Common myeloid progenitor, CD34-positive (primary cell): ENCODE data around the gene SH3GL1.

Source experiments
- CTCF ChIA-PET: fragments of 350-600 bp; sonication (Branson Sonifier 250); formaldehyde crosslinking; loops from one replicate; lab custom pipeline; 2021; ENCODE audit warnings: antibody characterized with exemption; lab: Charles Lee
- POLR2A ChIA-PET: fragments of 350-600 bp; sonication (Branson Sonifier 250); formaldehyde crosslinking; loops from one replicate; lab custom pipeline; 2021; ENCODE audit warnings: antibody characterized with exemption; lab: Charles Lee
- DNase-seq, 3 donors: peaks; one replicate each; pipeline versions ENCODE4 v3.0.0 to v3.0.0-alpha.2; 2013
- H3K27ac ChIP-seq, 2 experiments: 1 replicate in 1 of 2; 2 replicates in 1 of 2; pipeline ENCODE4 v1.7.0; 2013; ENCODE audit warnings: inconsistent platforms in 2 of 2, low read length in 2 of 2, mild to moderate bottlenecking in 2 of 2, low read depth in 1 of 2, moderate library complexity in 1 of 2; ENCODE audit not compliant: severe bottlenecking in 2 of 2, insufficient read depth in 1 of 2, poor library complexity in 1 of 2
- H3K27me3 ChIP-seq, 5 experiments: replicated peaks in 2 of 5; 1 replicate in 3 of 5; 2 replicates in 2 of 5; pipeline versions ENCODE4 v1.6.1 to v1.7.0; 2013; ENCODE audit warnings: low read length in 4 of 5, mild to moderate bottlenecking in 2 of 5, moderate library complexity in 2 of 5, inconsistent platforms in 1 of 5; ENCODE audit not compliant: insufficient read depth in 5 of 5, control insufficient read depth in 4 of 5
- H3K36me3 ChIP-seq, 4 experiments: 1 replicate in 2 of 4; 2 replicates in 2 of 4; pipeline versions ENCODE4 v1.6.1 to v1.7.0; 2013; ENCODE audit warnings: low read length in 3 of 4, control low read depth in 1 of 4, mild to moderate bottlenecking in 1 of 4; ENCODE audit not compliant: control insufficient read depth in 4 of 4, insufficient read depth in 4 of 4
- H3K4me1 ChIP-seq, 4 experiments: 1 replicate in 3 of 4; 2 replicates in 1 of 4; pipeline versions ENCODE4 v1.6.1 to v1.7.1; 2013; ENCODE audit warnings: low read length in 3 of 4, mild to moderate bottlenecking in 3 of 4, control low read depth in 1 of 4, inconsistent platforms in 1 of 4, moderate library complexity in 1 of 4; ENCODE audit not compliant: control insufficient read depth in 4 of 4, insufficient read depth in 4 of 4; ENCODE audit errors: control extremely low read depth in 1 of 4
- H3K4me3 ChIP-seq, 7 experiments: 1 replicate in 4 of 7; 2 replicates in 3 of 7; pipeline versions ENCODE4 v1.5.1 to v1.7.0; 2013; ENCODE audit warnings: mild to moderate bottlenecking in 7 of 7, low read length in 6 of 7, moderate library complexity in 6 of 7, inconsistent platforms in 2 of 7, low read depth in 2 of 7, control low read depth in 1 of 7; ENCODE audit not compliant: insufficient read depth in 4 of 7, control insufficient read depth in 1 of 7; ENCODE audit errors: extremely low read depth in 1 of 7
- H3K9me3 ChIP-seq, 5 experiments: 1 replicate in 4 of 5; 2 replicates in 1 of 5; pipeline versions ENCODE4 v1.6.1 to v1.7.1; 2013; ENCODE audit warnings: low read length in 4 of 5, mild to moderate bottlenecking in 2 of 5, inconsistent platforms in 1 of 5, low read depth in 1 of 5, moderate library complexity in 1 of 5; ENCODE audit not compliant: control insufficient read depth in 4 of 5, insufficient read depth in 2 of 5; ENCODE audit errors: control extremely low read depth in 1 of 5
- WGBS: methylation state at CpG from one replicate; pipeline ENCODE4 v1.1.5; 2013; ENCODE audit not compliant: insufficient coverage; 5-methylcytosine and 5-hydroxymethylcytosine counted together

Gene SH3GL1

GRCh38 chr19:4360081-4360569 is 40.2 kb downstream of the SH3GL1 start:
- no peaks in the 10 kb centered on the region for H3K9me3 ChIP-seq
- H3K4me1 ChIP-seq, result peaks cover 0 to 2% (median 0%) of the 10 kb centered on the region in 4 experiments
- POLR2A ChIA-PET, result no interaction called here
- H3K4me3 ChIP-seq, result no peak overlapping the region
- CTCF ChIA-PET, result interaction anchor here (1.3 to 2.3 kb wide), 2 partner anchors 10 to 93 kb away, joined by 4 to 7 read pairs; no protein-coding TSS in a partner anchor
- 88% methylated on average over 9 of the region's 9 CpGs for WGBS
- no peaks in the 10 kb centered on the region for H3K27me3 ChIP-seq
- H3K27ac ChIP-seq, result no peak overlapping the region
- H3K36me3 ChIP-seq, result peaks cover 0 to 81% (median 54%) of the 10 kb centered on the region in 4 experiments
- DNase-seq, result no peak

- Histone ChIP-seq H3K4me1 (peaks cover 0 to 2% (median 0%) of the 10 kb centered on the region in 4 experiments), H3K4me3 (no peak overlapping the region), H3K36me3 (peaks cover 0 to 82% (median 54%) of the 10 kb centered on the region in 4 experiments), H3K27ac (no peak overlapping the region), H3K9me3 (no peaks in the 10 kb centered on the region), H3K27me3 (no peaks in the 10 kb centered on the region)
- POLR2A ChIA-PET, result interaction anchor here (0.5 kb wide), 1 partner anchor 72 kb away, joined by 3 read pairs; no protein-coding TSS in a partner anchor
- WGBS, result 96% methylated on average over 13 of the region's 13 CpGs
- CTCF ChIA-PET, result interaction anchor here (1.3 to 2.3 kb wide), 3 partner anchors 10 to 93 kb away, joined by 3 to 7 read pairs (median 4); no protein-coding TSS in a partner anchor
- DNase-seq, result no peak
Measured at GRCh38 chr19:4359627-4360000, 40.7 kb downstream of the SH3GL1 start.

- no peak overlapping the region for H3K27ac ChIP-seq
- H3K4me3 ChIP-seq, result no peak overlapping the region
- 98% methylated on average over 23 of the region's 25 CpGs for WGBS
- POLR2A ChIA-PET, result interaction anchor here (0.5 kb wide), 1 partner anchor 71 kb away, joined by 3 read pairs; no protein-coding TSS in a partner anchor
- no peaks in the 10 kb centered on the region for H3K9me3 ChIP-seq
- H3K27me3 ChIP-seq, result no peaks in the 10 kb centered on the region
- peaks cover 0 to 84% (median 54%) of the 10 kb centered on the region in 4 experiments for H3K36me3 ChIP-seq
- H3K4me1 ChIP-seq, result peaks cover 0 to 2% (median 0%) of the 10 kb centered on the region in 4 experiments
- CTCF ChIA-PET, result interaction anchor here (1.2 to 1.3 kb wide), 3 partner anchors 11 to 92 kb away, joined by 3 to 5 read pairs (median 4); no protein-coding TSS in a partner anchor
- DNase-seq, result no peak
Measured at GRCh38 chr19:4358709-4359626, 41.4 kb downstream of the SH3GL1 start.

GRCh38 chr19:4357921-4358326 is 42.4 kb downstream of the SH3GL1 start:
- H3K36me3 ChIP-seq, result peaks cover 0 to 76% (median 46%) of the 10 kb centered on the region in 4 experiments
- no peaks in the 10 kb centered on the region for H3K9me3 ChIP-seq
- H3K4me1 ChIP-seq, result peaks cover 0 to 2% (median 0%) of the 10 kb centered on the region in 4 experiments
- 99% methylated on average over 16 of the region's 16 CpGs for WGBS
- ChIA-PET POLR2A (no interaction called here), CTCF (interaction anchor here (1.2 kb wide), 1 partner anchor 10 kb away, joined by 5 read pairs; no protein-coding TSS in a partner anchor)
- no peak overlapping the region for H3K4me3 ChIP-seq
- no peaks in the 10 kb centered on the region for H3K27me3 ChIP-seq
- H3K27ac ChIP-seq, result no peak overlapping the region
- DNase-seq, result no peak

- ChIA-PET POLR2A (no interaction called here), CTCF (interaction anchor here (0.7 to 1.0 kb wide), 2 partner anchors 18 to 90 kb away, joined by 3 read pairs; no protein-coding TSS in a partner anchor)
- no peak for DNase-seq
- Histone ChIP-seq H3K4me1 (peaks cover 0 to 2% (median 0%) of the 10 kb centered on the region in 4 experiments), H3K36me3 (peaks cover 0 to 70% (median 42%) of the 10 kb centered on the region in 4 experiments), H3K4me3 (no peak overlapping the region), H3K27me3 (no peaks in the 10 kb centered on the region), H3K27ac (no peak overlapping the region), H3K9me3 (no peaks in the 10 kb centered on the region)
- 90% methylated on average over 11 of the region's 23 CpGs for WGBS
Measured at GRCh38 chr19:4357095-4357797, 43.1 kb downstream of the SH3GL1 start.

- POLR2A ChIA-PET, result no interaction called here
- Histone ChIP-seq H3K36me3 (peaks cover 0 to 57% (median 26%) of the 10 kb centered on the region in 4 experiments), H3K9me3 (no peaks in the 10 kb centered on the region), H3K27ac (no peak overlapping the region), H3K27me3 (no peaks in the 10 kb centered on the region), H3K4me3 (no peak overlapping the region), H3K4me1 (peaks cover 0 to 2% (median 0%) of the 10 kb centered on the region in 4 experiments)
- CTCF ChIA-PET, result interaction anchor here (4.8 kb wide), 1 partner anchor 88 kb away, joined by 62 read pairs; no protein-coding TSS in a partner anchor
- no peak for DNase-seq
- whole genome bisulfite sequencing, result 96% methylated on average over 16 of the region's 17 CpGs
Measured at GRCh38 chr19:4354897-4355296, 45.5 kb downstream of the SH3GL1 start.
